ENCODE data around the gene SLC4A5.

The SLC4A5 gene

DNA sequence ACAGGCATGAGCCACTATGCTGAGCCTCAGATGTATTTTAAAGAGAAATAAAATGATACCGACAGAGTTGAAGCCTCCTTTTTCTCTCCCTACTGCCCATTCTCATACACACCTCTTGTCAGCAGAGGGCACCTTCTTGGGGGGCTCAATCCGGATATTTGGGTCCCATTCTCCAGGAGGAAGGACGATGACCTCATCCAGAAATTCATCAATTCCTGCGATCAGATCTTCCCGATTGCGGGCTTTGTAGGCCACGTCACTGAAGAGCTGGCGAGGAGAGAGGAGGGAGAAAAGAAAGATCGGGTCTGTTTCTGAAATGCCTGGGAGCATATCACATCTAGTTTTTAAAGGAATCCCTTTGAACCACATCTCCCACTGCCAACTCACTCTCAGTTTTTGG is 90.4 kb downstream of the SLC4A5 start:
- DNase-seq (ENCODE audit: insufficient read length, low spot score) (no peak), FAIRE-seq (no peak)
- TF ChIP-seq, protein P1, sequence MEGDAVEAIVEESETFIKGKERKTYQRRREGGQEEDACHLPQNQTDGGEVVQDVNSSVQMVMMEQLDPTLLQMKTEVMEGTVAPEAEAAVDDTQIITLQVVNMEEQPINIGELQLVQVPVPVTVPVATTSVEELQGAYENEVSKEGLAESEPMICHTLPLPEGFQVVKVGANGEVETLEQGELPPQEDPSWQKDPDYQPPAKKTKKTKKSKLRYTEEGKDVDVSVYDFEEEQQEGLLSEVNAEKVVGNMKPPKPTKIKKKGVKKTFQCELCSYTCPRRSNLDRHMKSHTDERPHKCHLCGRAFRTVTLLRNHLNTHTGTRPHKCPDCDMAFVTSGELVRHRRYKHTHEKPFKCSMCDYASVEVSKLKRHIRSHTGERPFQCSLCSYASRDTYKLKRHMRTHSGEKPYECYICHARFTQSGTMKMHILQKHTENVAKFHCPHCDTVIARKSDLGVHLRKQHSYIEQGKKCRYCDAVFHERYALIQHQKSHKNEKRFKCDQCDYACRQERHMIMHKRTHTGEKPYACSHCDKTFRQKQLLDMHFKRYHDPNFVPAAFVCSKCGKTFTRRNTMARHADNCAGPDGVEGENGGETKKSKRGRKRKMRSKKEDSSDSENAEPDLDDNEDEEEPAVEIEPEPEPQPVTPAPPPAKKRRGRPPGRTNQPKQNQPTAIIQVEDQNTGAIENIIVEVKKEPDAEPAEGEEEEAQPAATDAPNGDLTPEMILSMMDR (IDR thresholded peaks at IDR 0.05; ENCODE audit: insufficient read depth, missing control alignments) = no peak

DNA sequence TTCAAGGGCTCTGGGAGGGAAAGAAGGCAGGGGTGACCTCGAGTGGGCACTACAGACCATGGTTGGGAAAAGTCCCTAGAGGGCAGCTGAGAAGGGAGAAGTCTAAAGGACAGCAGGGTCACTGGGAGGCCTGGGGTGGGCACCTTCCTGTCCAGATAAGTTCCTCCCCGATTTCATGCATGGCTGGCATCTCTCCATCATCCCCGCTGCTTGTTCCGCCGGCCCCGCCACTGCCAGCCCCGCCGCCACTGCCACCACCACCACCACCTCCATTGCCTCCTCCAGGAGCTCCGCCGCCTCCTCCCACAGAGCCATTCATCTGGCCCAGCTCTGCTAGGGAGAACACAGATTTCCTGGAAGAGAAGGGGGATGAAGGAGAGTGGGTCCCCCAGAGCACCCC is 91.2 kb downstream of the SLC4A5 start:
- DNase-seq (ENCODE audit: insufficient read length, low spot score) (no peak), FAIRE-seq (no peak)
- TF ChIP-seq, protein P1 (IDR thresholded peaks at IDR 0.05; ENCODE audit: insufficient read depth, missing control alignments) = no peak

DNA sequence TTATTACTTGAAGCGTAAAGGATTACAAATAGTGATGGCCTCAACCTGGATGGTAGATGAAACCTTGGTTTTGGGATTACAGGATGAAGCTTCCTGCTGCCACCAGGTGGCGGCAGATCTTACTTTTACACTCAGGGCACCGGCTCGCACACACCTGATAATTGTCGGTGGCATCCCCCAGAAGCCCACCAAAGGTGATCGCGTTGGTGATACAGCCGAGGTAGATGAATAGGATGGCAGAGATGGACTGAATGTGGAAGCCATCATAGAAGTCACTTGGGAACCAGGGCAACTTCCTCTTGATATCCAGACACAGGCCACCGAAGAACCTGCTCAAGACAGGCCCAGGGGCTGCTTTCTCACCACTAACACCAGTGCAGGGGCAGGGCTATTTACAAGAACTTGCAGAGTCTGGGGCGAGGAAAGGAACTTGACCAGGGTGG is 93.0 kb downstream of the SLC4A5 start:
- DNase-seq (ENCODE audit: insufficient read length, low spot score) = peak; percentile 53
- FAIRE-seq = no peak
- TF ChIP-seq, protein P1 (IDR thresholded peaks at IDR 0.05; ENCODE audit: insufficient read depth, missing control alignments) = peak; percentile 77

DNA sequence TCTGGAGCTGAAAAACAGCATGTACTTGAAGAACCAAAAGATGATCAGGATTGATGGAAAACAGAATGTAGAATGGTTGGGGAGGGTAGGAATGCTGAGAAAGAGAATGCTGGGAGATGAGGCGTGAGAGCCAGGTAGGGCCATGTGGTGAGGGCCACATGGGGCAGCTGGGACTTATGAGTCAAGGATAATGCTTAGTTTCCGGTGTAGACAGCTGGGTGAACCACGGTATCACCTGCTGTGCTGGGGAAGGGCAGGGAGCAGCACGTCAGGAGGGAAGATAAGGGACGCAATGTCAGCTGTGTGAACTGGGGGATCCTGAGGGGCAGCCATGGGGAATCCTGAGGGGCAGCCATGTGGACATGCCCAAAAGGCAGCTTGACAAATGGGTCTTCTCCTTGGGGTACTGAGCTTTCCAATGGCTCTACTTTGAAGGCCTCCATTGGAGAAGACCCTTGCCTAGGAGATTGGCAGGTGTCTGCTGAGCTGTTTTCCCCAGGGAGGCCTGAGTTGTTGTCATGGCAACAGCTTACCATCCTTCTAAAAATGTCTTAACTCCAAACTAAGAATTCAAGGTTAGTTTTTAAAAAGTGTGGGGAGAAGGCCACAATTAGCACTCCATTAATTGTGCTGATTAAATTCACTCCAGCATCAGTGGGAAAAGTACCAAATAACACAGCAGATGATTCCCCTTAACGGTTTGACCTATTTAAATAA is 93.7 kb downstream of the SLC4A5 start:
- no peak for DNase-seq (ENCODE audit: insufficient read length, low spot score)
- TF ChIP-seq, protein P1 (IDR thresholded peaks at IDR 0.05; ENCODE audit: insufficient read depth, missing control alignments) = no peak
- FAIRE-seq = no peak

DNA sequence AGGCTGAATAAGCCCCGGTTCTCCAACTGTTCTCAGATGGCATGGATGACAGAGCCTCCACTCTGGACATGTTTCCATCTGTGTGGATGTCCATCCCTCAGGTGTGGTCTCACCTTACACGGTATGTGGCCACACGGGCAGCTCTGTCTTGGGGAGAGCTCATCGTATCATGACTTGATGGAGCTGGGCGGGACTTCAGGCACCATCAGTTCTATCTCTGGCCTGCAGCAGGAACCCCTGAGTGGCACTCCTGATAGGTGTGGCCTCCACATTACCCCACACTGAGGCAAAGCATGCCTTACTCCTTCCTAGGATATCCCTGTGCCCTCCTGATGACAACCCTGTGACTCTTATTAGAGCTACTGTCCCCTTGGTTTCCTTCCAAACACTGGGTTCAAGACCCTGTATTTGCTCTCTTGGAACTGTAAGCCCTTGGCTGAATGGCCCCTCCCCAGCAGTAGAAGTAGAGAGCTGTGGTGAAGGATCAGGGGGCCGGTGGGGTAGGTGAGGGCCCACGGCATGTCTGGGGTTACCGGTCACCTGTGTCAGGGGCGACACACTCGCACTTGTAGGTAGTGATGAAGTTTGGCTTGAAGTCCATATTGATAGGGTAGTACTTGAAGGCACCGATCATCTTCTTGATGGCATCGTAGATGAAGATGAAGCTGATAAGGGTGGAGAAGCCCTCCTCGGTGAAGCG is 96.6 kb downstream of the SLC4A5 start:
- TF ChIP-seq, protein P1 (IDR thresholded peaks at IDR 0.05; ENCODE audit: insufficient read depth, missing control alignments) = no peak
- FAIRE-seq = no peak

DNA sequence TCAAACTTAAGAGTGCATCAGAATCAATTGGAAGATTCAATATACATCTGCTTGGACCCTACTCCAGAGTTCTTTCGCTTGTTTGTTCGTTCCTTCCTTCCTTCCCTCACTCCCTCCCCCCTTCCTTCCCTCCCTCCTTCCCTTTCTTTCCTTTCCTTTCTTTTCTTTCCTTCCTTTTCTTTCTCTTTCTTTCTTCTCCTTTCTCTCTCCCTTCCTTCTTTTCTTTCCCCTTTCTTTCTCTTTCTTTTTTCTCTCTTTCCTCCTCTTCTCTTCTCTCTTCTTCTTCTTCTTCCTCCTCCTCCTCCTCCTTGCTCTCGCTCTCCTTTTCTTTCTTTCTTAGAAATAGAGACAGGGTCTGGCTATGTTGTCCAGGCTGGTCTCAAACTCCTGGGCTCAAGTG is 98.9 kb downstream of the SLC4A5 start:
- no peak for FAIRE-seq

More for the DNA sequence above, 96.6 kb downstream of the SLC4A5 start:
- no peak for DNase-seq (ENCODE audit: insufficient read length, low spot score)

More for the DNA sequence above, 98.9 kb downstream of the SLC4A5 start:
- no peak for DNase-seq (ENCODE audit: insufficient read length, low spot score)
- TF ChIP-seq, protein P1 (IDR thresholded peaks at IDR 0.05; ENCODE audit: insufficient read depth, missing control alignments) = no peak
